GM12878 (cell line): ENCODE measurements around the gene MAP4K1. TPM values are rescaled to one million over a fixed set of nuclear protein-coding genes. Genes with fewer than 3 reads are reported as not detected.

Experiments used
- ATAC-seq: fragments of 200-7000 bp; cut with Tn5 transposase; 3 replicates; pipeline ENCODE4 v1.9.1; 2020; ENCODE audit warnings: mild to moderate bottlenecking, moderate library complexity
- Bru-seq: library from RNA; stranded (reverse); fragments of 400-500 nt; gene quantifications from one replicate; lab custom pipeline; 2021; lab: Mats Ljungman, UMichigan
- BruChase-seq, 2 experiments: library from RNA; stranded (reverse); fragments of 400-500 nt; gene quantifications; one replicate each; lab custom pipeline; 2021; lab: Mats Ljungman, UMichigan
- BruUV-seq: library from RNA; stranded (reverse); fragments of 400-500 nt; replicated peaks from 2 replicates; lab custom pipeline; 2021; lab: Mats Ljungman, UMichigan
- CTCF ChIA-PET: fragments of 300-600 bp; sonication (Branson Sonifier 250); formaldehyde crosslinking; extraction: SDS; loops from one replicate; lab custom pipeline; 2021; ENCODE audit warnings: inconsistent platforms; lab: Yijun Ruan, JAX
- POLR2A ChIA-PET: fragments of 350-600 bp; formaldehyde crosslinking; extraction: SDS; loops from one replicate; lab custom pipeline; 2021; ENCODE audit warnings: inconsistent platforms; lab: Charles Lee
- RAD21 ChIA-PET: fragments of 300-600 bp; sonication (Branson Sonifier 250); formaldehyde crosslinking; loops from one replicate; lab custom pipeline; 2023; ENCODE audit warnings: antibody characterized with exemption; ENCODE audit not compliant: unreplicated experiment; lab: Charles Lee
- SMC1A ChIA-PET: fragments of 300-600 bp; sonication (Branson Sonifier 250); formaldehyde crosslinking; loops from one replicate; lab custom pipeline; 2023; ENCODE audit not compliant: unreplicated experiment, uncharacterized antibody; lab: Charles Lee
- DNase-seq: peaks from one replicate; pipeline ENCODE4 v3.0.0-alpha.2; 2011; ENCODE audit warnings: low read depth, low spot score
- FAIRE-seq: peaks from 3 replicates; lab custom pipeline; 2011; peaks lifted over from hg19 to GRCh38; lab: Jason Lieb, UNC
- H2AFZ ChIP-seq: 2 replicates; pipeline ENCODE4 v1.6.0; 2011; ENCODE audit warnings: low read depth, low read length, control low read depth; ENCODE audit not compliant: control insufficient read depth
- H3K27ac ChIP-seq: 2 replicates; pipeline ENCODE4 v1.5.1; 2011; ENCODE audit warnings: control low read depth; ENCODE audit not compliant: control insufficient read depth, insufficient read depth
- H3K27me3 ChIP-seq, 2 experiments: replicated peaks in 1 of 2; 2 replicates each; pipeline versions ENCODE4 v1.6.0 to v1.6.1; 2011; ENCODE audit warnings: low read length in 1 of 2; ENCODE audit not compliant: control insufficient read depth in 2 of 2, insufficient read depth in 2 of 2
- H3K36me3 ChIP-seq, 2 experiments: 2 replicates each; pipeline ENCODE4 v1.5.1; 2011; ENCODE audit warnings: low read length in 1 of 2; ENCODE audit not compliant: control insufficient read depth in 2 of 2, insufficient read depth in 2 of 2
- H3K4me1 ChIP-seq: 2 replicates; pipeline ENCODE4 v1.6.1; 2011; ENCODE audit warnings: mild to moderate bottlenecking, low read length, moderate library complexity, mixed read lengths; ENCODE audit not compliant: control insufficient read depth, insufficient read depth
- H3K4me2 ChIP-seq: 2 replicates; pipeline ENCODE4 v1.6.0; 2011; ENCODE audit warnings: control low read depth; ENCODE audit not compliant: control insufficient read depth, insufficient read depth
- H3K4me3 ChIP-seq: fragments of 200-600 bp; sonication (generic); 2 replicates; pipeline ENCODE4 v1.5.1; 2016
- H3K79me2 ChIP-seq: 2 replicates; pipeline ENCODE4 v1.6.0; 2011; ENCODE audit warnings: low read length; ENCODE audit not compliant: control insufficient read depth, insufficient read depth
- H3K9ac ChIP-seq: 2 replicates; pipeline ENCODE4 v1.8.0; 2011; ENCODE audit warnings: low read length, control low read depth, mixed read lengths; ENCODE audit not compliant: control insufficient read depth, insufficient read depth
- H3K9me3 ChIP-seq: replicated peaks from 3 replicates; pipeline ENCODE4 v1.5.1; 2011; ENCODE audit warnings: mild to moderate bottlenecking, low read length; ENCODE audit not compliant: control insufficient read depth, insufficient read depth
- H4K20me1 ChIP-seq: 2 replicates; pipeline ENCODE4 v1.6.0; 2011; ENCODE audit not compliant: control insufficient read depth, insufficient read depth
- BCL11A ChIP-seq: IDR thresholded peaks from 2 replicates; pipeline ENCODE4 v1.6.1; 2011; ENCODE audit warnings: low read depth, low read length
- CREB1 ChIP-seq: IDR thresholded peaks from 2 replicates; pipeline ENCODE4 v1.6.1; 2012; ENCODE audit warnings: low read depth, mild to moderate bottlenecking, inconsistent platforms
- CTCF ChIP-seq, 3 experiments: IDR thresholded peaks in 2 of 3; conservative IDR thresholded peaks in 1 of 3; 2 replicates each; pipeline ENCODE4 v1.5.1; 2011; ENCODE audit warnings: low read depth in 3 of 3, low read length in 3 of 3, mild to moderate bottlenecking in 3 of 3, control low read depth in 2 of 3, moderate library complexity in 2 of 3, inconsistent platforms in 1 of 3, mixed read lengths in 1 of 3; ENCODE audit not compliant: control insufficient read depth in 2 of 3, insufficient read depth in 1 of 3; ENCODE audit errors: extremely low read depth in 1 of 3
- DPF2 ChIP-seq: fragments of 450-650 bp; IDR thresholded peaks from 2 replicates; pipeline ENCODE4 v1.6.1; 2017; ENCODE audit warnings: mild to moderate bottlenecking
- HDGF ChIP-seq: fragments of 450-650 bp; IDR thresholded peaks from 2 replicates; pipeline ENCODE4 v1.6.1; 2016; ENCODE audit warnings: antibody characterized with exemption
- IRF3 ChIP-seq: fragments of 450-650 bp; IDR thresholded peaks from 2 replicates; pipeline ENCODE4 v1.6.1; 2014; ENCODE audit warnings: mild to moderate bottlenecking
- NBN ChIP-seq: fragments of 450-650 bp; IDR thresholded peaks from 2 replicates; pipeline ENCODE4 v1.6.1; 2016
- NFYA ChIP-seq: IDR thresholded peaks from 2 replicates; pipeline ENCODE4 v1.6.1; 2011; ENCODE audit warnings: low read depth, mild to moderate bottlenecking, low read length, improper control_type of control experiment, borderline replicate concordance
- POU2F2 ChIP-seq: IDR thresholded peaks from 3 replicates; pipeline ENCODE4 v1.6.1; 2011; ENCODE audit warnings: low read depth, mild to moderate bottlenecking, low read length, borderline replicate concordance
- SMAD1 ChIP-seq: fragments of 450-650 bp; IDR thresholded peaks from 2 replicates; pipeline ENCODE4 v1.6.1; 2018; ENCODE audit warnings: mild to moderate bottlenecking, low read depth; ENCODE audit not compliant: partially characterized antibody
- whole genome bisulfite sequencing: methylation state at CpG from one replicate; pipeline ENCODE4 v1.1.6; 2016; ENCODE audit warnings: low lambda C conversion rate; ENCODE audit not compliant: insufficient replicate concordance, insufficient coverage; ENCODE audit errors: missing lambda C conversion rate; 5-methylcytosine and 5-hydroxymethylcytosine counted together
- in situ Hi-C: fragments of 300-500 bp; cut with MboI; formaldehyde crosslinking; loops from 9 replicates; pipeline ENCODE4 v1.14.3; 2018; ENCODE audit warnings: mixed read lengths
- intact Hi-C: fragments of 100-400 bp; cut with micrococcal nuclease; formaldehyde crosslinking; loops from one replicate; pipeline ENCODE4 v1.14.2; 2022; ENCODE audit not compliant: unreplicated experiment
- long read RNA-seq, 2 experiments: library from polyadenylated mRNA; unstranded; transcript quantifications; one replicate each; pipeline ENCODE4 v2.0.0, GENCODE V29; 2019 to 2020
- polyA minus RNA-seq, 3 experiments: library from RNA; depleted of rRNA, polyadenylated mRNA; stranded (reverse); fragments of >200 nt; gene quantifications; 2 replicates each; pipeline ENCODE4 v1.2.3, GENCODE V29; 2011
- polyA plus RNA-seq, 11 experiments: library from polyadenylated mRNA; depleted of rRNA in 4 of 11; unstranded in 6 of 11; stranded (reverse) in 5 of 11; fragments of >200 nt; fragmentation: Nextera tagmentation in 4 of 11; fragmentation: Illumina TruSeq in 1 of 11; extraction: Ambion mirVana in 4 of 11; extraction: Trizol in 1 of 11; gene quantifications; 1 replicate in 1 of 11; 2 replicates in 10 of 11; pipeline versions ENCODE4 v1.2.1 to v1.2.3, GENCODE V29; 2011 to 2016; ENCODE audit warnings: inconsistent platforms in 2 of 11, missing spikeins in 2 of 11, low read depth in 1 of 11
- total RNA-seq, 4 experiments: library from RNA; depleted of rRNA in 3 of 4; stranded (reverse); fragments of >200 nt in 3 of 4; fragmentation: Illumina TruSeq in 1 of 4; extraction: Trizol in 1 of 4; gene quantifications; 2 replicates each; pipeline versions ENCODE4 v1.2.1 to v1.2.3, GENCODE V29; 2013 to 2021
- TF ChIP-seq, protein P1 (sequence below): fragments of 450-650 bp; IDR thresholded peaks from 2 replicates; pipeline ENCODE4 v1.6.1; 2018; ENCODE audit warnings: mild to moderate bottlenecking, low read depth, moderate library complexity; ENCODE audit not compliant: partially characterized antibody

Gene MAP4K1
- total RNA-seq (2013; cell fraction: nucleolus; rRNA removed), result 240 and 254 TPM in 2 replicates
- total RNA-seq (2014; rRNA removed) (107 and 123 TPM in 2 replicates), total RNA-seq (2014; rRNA removed; fragmentation: Illumina TruSeq; extraction: Trizol) (58.1 and 72.6 TPM in 2 replicates), total RNA-seq (2021) (294 and 306 TPM in 2 replicates), polyA plus RNA-seq (2011; rRNA removed) (95.5 and 243 TPM in 2 replicates), polyA plus RNA-seq (2014; fragmentation: Illumina TruSeq; extraction: Trizol) (122 and 157 TPM in 2 replicates), polyA plus RNA-seq (2014; fragmentation: Nextera tagmentation; extraction: Ambion mirVana) (10 to 100 TPM; 39.2 to 92.6 TPM), polyA plus RNA-seq (2014; rRNA removed) (117 and 145 TPM in 2 replicates), polyA plus RNA-seq (2016; fragmentation: Nextera tagmentation; extraction: Ambion mirVana) (100 to 1,000 TPM; 220 to 263 TPM), polyA minus RNA-seq (2011; rRNA and poly(A)+ RNA removed) (132 and 137 TPM in 2 replicates), Bru-seq, nascent RNA (percentile 89 among the genes with signal in this experiment), BruChase-seq, experiment 1, labeled RNA remaining after a 6-hour chase (percentile 95 among the genes with signal in this experiment), BruChase-seq, experiment 2, labeled RNA remaining after a 2-hour chase (percentile 91 among the genes with signal in this experiment)
- polyA plus RNA-seq (2011; ENCODE audit: low read depth), result 90.5 TPM
- 202 and 251 TPM in 2 replicates for polyA plus RNA-seq (2011; cell fraction: cytosol; rRNA removed)
- 631 and 739 TPM in 2 replicates for polyA plus RNA-seq (2011; cell fraction: nucleus; rRNA removed)
- polyA plus RNA-seq (2012), result 149 and 285 TPM in 2 replicates
- 101 and 112 TPM in 2 replicates for polyA minus RNA-seq (2011; cell fraction: cytosol; rRNA and poly(A)+ RNA removed)
- polyA minus RNA-seq (2011; cell fraction: nucleus; rRNA and poly(A)+ RNA removed), result 127 and 184 TPM in 2 replicates
- long read RNA-seq, experiment 1, transcript MAP4K1-201 (31 exons, 2,653 nt), result major isoform, 65 of 97 reads
- long read RNA-seq, experiment 1, partial matches to known transcripts, result 13 of 97 reads
- long read RNA-seq, experiment 1, other reads (novel, unspliced or antisense), result 18 of 97 reads
- long read RNA-seq, experiment 2, partial matches to known transcripts, result 19 of 32 reads
- long read RNA-seq, experiment 2, other reads (novel, unspliced or antisense), result 13 of 32 reads

DNA sequence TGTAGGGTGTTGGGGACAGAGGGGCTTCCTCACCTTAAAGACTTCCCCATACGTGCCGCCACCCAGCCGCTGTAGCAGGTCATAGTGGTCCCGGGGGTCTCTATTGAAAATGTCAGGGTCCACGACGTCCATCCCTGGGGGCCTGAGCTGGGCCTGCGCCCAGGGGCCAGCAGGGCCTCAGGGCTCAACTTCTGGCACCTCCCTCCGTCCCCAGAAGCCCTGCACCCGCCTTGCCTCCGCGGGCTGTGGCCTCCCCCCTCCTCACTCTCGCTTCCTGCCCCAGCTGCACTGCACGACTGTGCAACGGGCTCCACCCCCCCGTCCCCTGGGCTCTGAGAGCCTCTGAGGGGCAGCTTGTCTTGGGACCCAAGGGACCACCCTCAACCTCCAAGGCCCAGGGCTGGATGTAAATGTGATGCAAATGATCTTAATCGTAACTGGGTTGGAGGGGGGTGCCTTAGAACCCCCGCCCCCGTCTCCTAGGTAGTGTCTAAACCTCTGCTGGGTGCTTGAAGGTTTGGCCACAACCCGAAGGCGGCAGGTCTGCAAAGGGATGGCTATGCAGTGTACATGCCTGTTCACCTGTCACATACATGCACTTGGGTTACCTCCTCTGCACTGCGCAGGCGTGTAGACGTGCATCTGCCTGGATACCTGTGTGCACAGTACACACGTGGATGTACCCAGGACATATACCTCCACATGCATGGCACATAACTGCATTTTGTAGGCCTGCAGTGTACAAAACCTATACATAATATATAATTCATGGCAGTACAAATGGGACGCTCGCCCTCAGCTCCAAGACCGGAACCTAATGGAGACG lies at the start of gene MAP4K1:
TSS of gene MAP4K1 (minus strand) at position 190 of the 826 bp plus-strand sequence. CDS start at position 132, 58 bp downstream.
- Histone ChIP-seq H3K9me3 (no peaks in the 10 kb centered on the region), H3K27me3 (no peaks in the 10 kb centered on the region), H3K4me2 (peak within 1 kb of the TSS; percentile 85), H3K4me1 (peaks cover 12% of the 10 kb centered on the region), H3K36me3 (peaks cover 10 to 16% of the 10 kb centered on the region in 2 experiments), H3K79me2 (peaks cover 51% of the 10 kb centered on the region), H3K9ac (peak within 1 kb of the TSS; percentile 92), H3K27ac (peak within 1 kb of the TSS; percentile 98), H3K4me3 (peak within 1 kb of the TSS; percentile 84), H4K20me1 (no peaks in the 10 kb centered on the region), H2AFZ (peak within 1 kb of the TSS; percentile 71)
- FAIRE-seq (peak; percentile 84), ATAC-seq (peak; percentile 88), DNase-seq (peak; percentile 88)
- intact Hi-C loops, result loop anchor here (1.0 to 2.0 kb wide), 2 partner anchors 61 to 73 kb away; no protein-coding TSS in a partner anchor
- in situ Hi-C loops, result loop anchor here (5.0 kb wide), 1 partner anchor 56 kb away; no protein-coding TSS in a partner anchor
- 3% methylated on average over 25 of the region's 28 CpGs for WGBS
- SMC1A ChIA-PET, result interaction anchor here (0.8 to 7.0 kb wide), 19 partner anchors 9 to 313 kb away, joined by 3 to 85 read pairs (median 6); partner anchors contain the start of genes ACTN4, FAM98C, MRPS12 and SARS2
- BruUV-seq, result no TSS peak
- CTCF ChIA-PET, result interaction anchor here (0.5 to 6.5 kb wide), 15 partner anchors 11 to 312 kb away, joined by 3 to 74 read pairs (median 6); partner anchors contain the start of genes ACTN4, FAM98C, MRPS12 and RINL
- POLR2A ChIA-PET, result interaction anchor here (0.5 to 6.2 kb wide), 24 partner anchors 12 to 826 kb away, joined by 3 to 135 read pairs (median 4); partner anchors contain the start of genes ACTN4, ECH1, FAM98C and MRPS12
- RAD21 ChIA-PET, result interaction anchor here (0.6 to 5.6 kb wide), 20 partner anchors 11 to 1324 kb away, joined by 3 to 135 read pairs (median 6); partner anchors contain the start of genes ACTN4, ECH1, FAM98C and MRPS12
- no peak for TF ChIP-seq SMAD1
- peak; percentile 94; the same call in 2 of the 3 replicates for TF ChIP-seq POU2F2
- no peak for TF ChIP-seq IRF3
- TF ChIP-seq, protein P1, sequence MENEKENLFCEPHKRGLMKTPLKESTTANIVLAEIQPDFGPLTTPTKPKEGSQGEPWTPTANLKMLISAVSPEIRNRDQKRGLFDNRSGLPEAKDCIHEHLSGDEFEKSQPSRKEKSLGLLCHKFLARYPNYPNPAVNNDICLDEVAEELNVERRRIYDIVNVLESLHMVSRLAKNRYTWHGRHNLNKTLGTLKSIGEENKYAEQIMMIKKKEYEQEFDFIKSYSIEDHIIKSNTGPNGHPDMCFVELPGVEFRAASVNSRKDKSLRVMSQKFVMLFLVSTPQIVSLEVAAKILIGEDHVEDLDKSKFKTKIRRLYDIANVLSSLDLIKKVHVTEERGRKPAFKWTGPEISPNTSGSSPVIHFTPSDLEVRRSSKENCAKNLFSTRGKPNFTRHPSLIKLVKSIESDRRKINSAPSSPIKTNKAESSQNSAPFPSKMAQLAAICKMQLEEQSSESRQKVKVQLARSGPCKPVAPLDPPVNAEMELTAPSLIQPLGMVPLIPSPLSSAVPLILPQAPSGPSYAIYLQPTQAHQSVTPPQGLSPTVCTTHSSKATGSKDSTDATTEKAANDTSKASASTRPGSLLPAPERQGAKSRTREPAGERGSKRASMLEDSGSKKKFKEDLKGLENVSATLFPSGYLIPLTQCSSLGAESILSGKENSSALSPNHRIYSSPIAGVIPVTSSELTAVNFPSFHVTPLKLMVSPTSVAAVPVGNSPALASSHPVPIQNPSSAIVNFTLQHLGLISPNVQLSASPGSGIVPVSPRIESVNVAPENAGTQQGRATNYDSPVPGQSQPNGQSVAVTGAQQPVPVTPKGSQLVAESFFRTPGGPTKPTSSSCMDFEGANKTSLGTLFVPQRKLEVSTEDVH, result no peak
- no peak for TF ChIP-seq CTCF (IDR thresholded peaks at IDR 0.05 in 2 of 3, conservative IDR thresholded peaks at IDR 0.05 in 1 of 3; ENCODE audit: control insufficient read depth in 2 of 3, extremely low read depth in 1 of 3, insufficient read depth in 1 of 3, low read depth in 3 of 3, low read length in 3 of 3)
- TF ChIP-seq CREB1, result 0 out of 2 replicates have a peak, but pooled peaks have one; percentile 37
- TF ChIP-seq NFYA, result no peak
- peak; percentile 55; the same call in 1 of the 2 replicates for TF ChIP-seq HDGF
- no peak for TF ChIP-seq BCL11A
- TF ChIP-seq DPF2, result peak; percentile 73
- TF ChIP-seq NBN, result peak; percentile 60; the same call in 1 of the 2 replicates
